NCI-H187 (cell line): ENCODE measurements around the gene MST1.

Experiments
- DNase-seq, 2 experiments: peaks; one replicate each; lab custom pipeline; 2025; lab: John Stamatoyannopoulos, UW

MST1 gene

GRCh38 chr3:49674497-49674983 is 14.7 kb downstream of the MST1 start:
- no peak for DNase-seq

GRCh38 chr3:49673715-49674496 is 15.4 kb downstream of the MST1 start, which contains the start of gene APEH:
Gene APEH, plus strand, starts transcription at chr3:49674351. Its CDS starts 51 bp downstream, at chr3:49674402.
- DNase-seq = no peak

- DNase-seq = no peak
Observed at GRCh38 chr3:49673121-49673714, 16.1 kb downstream of the MST1 start.

GRCh38 chr3:49671291-49672288 is 17.7 kb downstream of the MST1 start:
- no peak for DNase-seq

- DNase-seq = no peak
Observed at GRCh38 chr3:49670940-49671290, 18.4 kb downstream of the MST1 start.

GRCh38 chr3:49669352-49669751 is 19.9 kb downstream of the MST1 start:
- no peak for DNase-seq

- no peak for DNase-seq
Observed at GRCh38 chr3:49668861-49669260, 20.4 kb downstream of the MST1 start.

GRCh38 chr3:49668414-49668797 is 20.9 kb downstream of the MST1 start:
- no peak for DNase-seq

- no peak for DNase-seq
Observed at GRCh38 chr3:49667701-49668413, 21.4 kb downstream of the MST1 start.

GRCh38 chr3:49666592-49666991 is 22.7 kb downstream of the MST1 start:
- DNase-seq = no peak

GRCh38 chr3:49665822-49666519 is 23.3 kb downstream of the MST1 start:
- no peak for DNase-seq

- no peak for DNase-seq
Observed at GRCh38 chr3:49664300-49664699, 25.0 kb downstream of the MST1 start.

- DNase-seq = no peak
Observed at GRCh38 chr3:49663831-49664230, 25.4 kb downstream of the MST1 start.

GRCh38 chr3:49662720-49663413 is 26.4 kb downstream of the MST1 start:
- DNase-seq = no peak

- DNase-seq = no peak
Observed at GRCh38 chr3:49662021-49662420, 27.3 kb downstream of the MST1 start.

- no peak for DNase-seq
Observed at GRCh38 chr3:49661281-49661680, 28.0 kb downstream of the MST1 start.

GRCh38 chr3:49659756-49660155 is 29.5 kb downstream of the MST1 start:
- no peak for DNase-seq

GRCh38 chr3:49658711-49659110 is 30.6 kb downstream of the MST1 start:
- DNase-seq = no peak

- DNase-seq = no peak
Observed at GRCh38 chr3:49657208-49657915, 31.9 kb downstream of the MST1 start.
